HL-60 (cell line): Measurements from ENCODE around the gene PARD3.

Experiments used
- DNase-seq, 2 experiments: peaks; one replicate each; pipeline ENCODE4 v3.0.0-alpha.2; 2010 to 2020; ENCODE audit warnings: low read depth in 1 of 2, low spot score in 1 of 2
- H3K27ac ChIP-seq: fragments of 250-450 bp; sonication (Bioruptor Pico); replicated peaks from 2 replicates; pipeline ENCODE4 v1.5.1; 2020; ENCODE audit warnings: mild to moderate bottlenecking, moderate library complexity
- H3K27me3 ChIP-seq: fragments of 250-450 bp; sonication (Bioruptor Pico); 2 replicates; pipeline ENCODE4 v1.5.1; 2021; ENCODE audit warnings: mild to moderate bottlenecking, moderate library complexity; ENCODE audit not compliant: insufficient read depth, poor library complexity, severe bottlenecking
- H3K4me3 ChIP-seq: replicated peaks from 2 replicates; pipeline ENCODE4 v1.5.1; 2011; ENCODE audit warnings: mild to moderate bottlenecking, control low read depth, low read length; ENCODE audit not compliant: insufficient read depth
- CTCF ChIP-seq: IDR thresholded peaks from one replicate; pipeline ENCODE4 v1.5.1; 2011; ENCODE audit warnings: low read length, control low read depth, inconsistent platforms; ENCODE audit not compliant: insufficient read depth
- GABPA ChIP-seq: IDR thresholded peaks from 2 replicates; pipeline ENCODE4 v1.6.1; 2012; ENCODE audit warnings: low read depth
- POLR2AphosphoS5 ChIP-seq: IDR thresholded peaks from 2 replicates; pipeline ENCODE4 v1.6.1; 2012; ENCODE audit warnings: low read depth
- REST ChIP-seq: IDR thresholded peaks from 2 replicates; pipeline ENCODE4 v1.6.1; 2012; ENCODE audit warnings: low read depth; ENCODE audit not compliant: insufficient replicate concordance
- SPI1 ChIP-seq: IDR thresholded peaks from 2 replicates; pipeline ENCODE4 v1.6.1; 2012; ENCODE audit warnings: low read depth, mild to moderate bottlenecking, borderline replicate concordance

PARD3 gene

DNA sequence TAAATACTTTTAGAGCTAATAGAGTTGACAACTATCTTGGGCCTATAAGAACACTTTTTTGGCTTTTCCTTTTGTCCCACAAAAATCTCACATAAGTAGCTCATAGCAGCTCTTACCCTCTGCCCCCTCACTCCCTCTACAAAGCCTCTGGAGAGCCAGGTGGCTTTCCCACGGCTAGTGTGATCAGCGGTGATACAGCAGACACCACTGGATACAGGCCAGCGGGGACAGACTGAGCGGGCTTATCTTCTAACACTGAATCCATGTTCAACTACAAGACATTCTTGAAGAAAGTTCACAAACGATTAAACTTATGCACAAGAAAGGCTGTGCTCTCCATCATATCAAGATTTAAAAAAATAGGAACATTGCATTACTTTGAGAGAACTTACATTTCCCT lies 377.2 kb downstream of the PARD3 start:
- DNase-seq, result no peak
- no peak for TF ChIP-seq GABPA
- TF ChIP-seq REST, result no peak
- TF ChIP-seq SPI1, result no peak
- TF ChIP-seq POLR2AphosphoS5, result no peak
- no peak for TF ChIP-seq CTCF
- no peak overlapping the region for H3K4me3 ChIP-seq
- no peaks in the 10 kb centered on the region for H3K27me3 ChIP-seq
- no peak overlapping the region for H3K27ac ChIP-seq

DNA sequence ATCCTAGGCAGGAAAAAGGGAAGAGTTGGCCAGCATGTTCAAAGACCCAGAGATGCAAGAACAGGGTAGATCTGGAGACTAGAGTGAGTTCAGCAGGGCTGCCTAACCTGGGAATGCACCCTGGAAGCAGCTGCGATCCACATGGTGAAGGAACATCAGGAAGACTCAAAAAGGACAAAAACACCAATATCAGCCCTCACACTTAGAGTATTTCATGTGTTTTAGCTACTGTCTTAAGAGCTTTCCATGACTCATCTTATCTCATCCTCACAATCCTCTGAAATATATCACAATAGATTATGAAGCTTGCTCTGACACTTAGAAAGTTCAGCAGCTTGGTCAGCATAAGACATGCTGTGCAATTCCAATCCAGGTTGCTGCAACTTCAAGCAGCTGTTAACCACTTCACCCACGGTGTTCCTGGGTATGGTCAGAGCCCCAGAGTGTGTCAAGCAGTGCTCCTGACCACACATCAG lies 380.9 kb downstream of the PARD3 start:
- DNase-seq, result peak in 1 of 2 experiments; percentile 28
- Histone ChIP-seq H3K27ac (no peak overlapping the region), H3K4me3 (no peak overlapping the region), H3K27me3 (no peaks in the 10 kb centered on the region)
- TF ChIP-seq GABPA, result no peak
- TF ChIP-seq SPI1, result no peak
- no peak for TF ChIP-seq REST
- no peak for TF ChIP-seq POLR2AphosphoS5
- TF ChIP-seq CTCF, result no peak

DNA sequence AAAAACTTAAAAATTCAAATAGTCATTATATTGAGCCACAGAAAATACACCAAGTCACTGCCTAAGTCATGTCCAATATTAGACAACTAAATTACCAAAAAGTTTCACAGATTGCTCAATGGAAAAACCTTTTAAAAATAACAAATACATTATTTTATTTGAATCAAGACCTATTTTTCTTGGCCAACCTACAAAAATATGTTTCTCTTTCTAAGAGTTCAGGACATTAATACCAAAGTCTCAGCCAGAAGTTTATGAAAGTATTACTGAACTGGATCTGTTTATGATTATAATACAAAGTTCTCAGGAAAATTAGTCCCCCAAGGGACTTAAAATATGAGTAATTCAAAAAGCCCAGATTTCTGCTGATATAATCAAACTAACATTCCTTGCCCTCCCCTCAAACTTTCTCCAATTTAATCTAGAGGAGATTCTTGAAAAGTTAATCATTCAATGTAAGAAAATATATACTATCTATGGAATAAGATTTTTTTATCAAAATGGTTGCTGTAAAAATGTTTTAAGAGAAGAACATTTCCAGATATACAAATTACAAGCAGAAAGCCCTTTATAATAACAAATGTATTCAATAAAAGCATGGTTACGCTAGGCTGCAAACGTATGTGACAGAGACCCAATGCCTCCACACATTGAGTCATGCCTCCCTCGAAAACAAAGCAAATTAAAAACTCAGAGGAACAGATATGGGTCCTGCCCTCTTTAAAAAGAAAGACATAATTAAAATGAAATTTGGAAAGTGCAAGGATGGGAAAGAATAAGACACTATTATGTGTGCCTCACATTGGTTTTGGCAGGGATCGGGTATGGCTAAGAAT lies 381.6 kb downstream of the PARD3 start:
- no peak for DNase-seq
- H3K4me3 ChIP-seq, result no peak overlapping the region
- H3K27me3 ChIP-seq, result no peaks in the 10 kb centered on the region
- TF ChIP-seq SPI1 (no peak), REST (no peak)
- no peak overlapping the region for H3K27ac ChIP-seq
